Activated T-cell treated with anti-CD3 and anti-CD28 coated beads, Interleukin-2, amount 50 U/mL, for 1 hour (primary cell): ENCODE data around the gene UBE2E3.
A peak's percentile ranks its signal among the peaks of the same experiment; 100 is the strongest.
"Not testable (repeated sequence)": the region's sequence is repeated elsewhere in the genome, so short reads cannot be mapped to it uniquely, and the experiment has no call there.

Experiments used
- DNase-seq: peaks from one replicate; pipeline ENCODE4 v3.0.0-alpha.2; 2020

The UBE2E3 gene

DNA sequence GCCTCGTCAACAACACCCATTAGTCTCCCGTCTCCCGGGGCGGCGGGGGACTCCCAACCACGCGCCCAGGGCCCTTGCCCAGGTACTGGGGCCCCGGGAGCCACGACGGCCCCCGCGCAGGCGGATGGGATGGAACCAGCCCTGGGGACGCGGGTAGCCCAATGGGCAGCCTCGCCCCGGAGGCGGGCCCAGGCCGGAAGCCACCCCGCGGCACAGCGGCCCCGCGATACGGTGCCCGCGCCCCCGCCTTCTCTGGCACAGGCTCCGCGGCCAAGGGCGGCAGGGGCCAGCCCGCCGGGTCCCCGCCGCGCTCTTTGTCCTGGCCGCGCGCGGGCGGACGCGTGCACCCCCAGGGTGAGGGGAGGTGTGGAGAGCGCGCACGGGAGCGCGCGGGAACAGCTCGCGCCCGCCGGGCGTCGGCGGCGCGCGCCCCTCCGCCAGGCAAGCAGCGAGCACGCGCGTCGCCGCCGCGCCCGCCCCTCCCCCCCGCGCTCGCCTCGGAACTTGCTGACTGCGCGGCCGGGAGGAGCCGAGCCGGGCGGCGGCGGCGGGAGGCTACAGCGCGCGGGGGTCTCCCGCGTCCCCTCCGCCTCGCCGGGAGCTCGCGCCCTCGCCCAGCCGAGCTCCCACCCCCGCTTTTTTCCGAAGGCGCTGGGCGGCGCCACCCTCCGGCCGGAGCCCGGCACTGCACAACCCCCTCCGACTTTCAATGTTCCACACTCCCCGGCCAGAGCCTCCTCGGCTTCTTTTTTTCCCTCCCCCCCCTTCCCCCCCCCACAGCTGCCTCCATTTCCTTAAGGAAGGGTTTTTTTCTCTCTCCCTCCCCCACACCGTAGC is at the start of gene UBE2E3:
Gene UBE2E3 (plus strand): TSS at position 500 of the 837 bp plus-strand sequence. CDS start 1,438 bp downstream, outside the sequence.
- peak; percentile 87 for DNase-seq

DNA sequence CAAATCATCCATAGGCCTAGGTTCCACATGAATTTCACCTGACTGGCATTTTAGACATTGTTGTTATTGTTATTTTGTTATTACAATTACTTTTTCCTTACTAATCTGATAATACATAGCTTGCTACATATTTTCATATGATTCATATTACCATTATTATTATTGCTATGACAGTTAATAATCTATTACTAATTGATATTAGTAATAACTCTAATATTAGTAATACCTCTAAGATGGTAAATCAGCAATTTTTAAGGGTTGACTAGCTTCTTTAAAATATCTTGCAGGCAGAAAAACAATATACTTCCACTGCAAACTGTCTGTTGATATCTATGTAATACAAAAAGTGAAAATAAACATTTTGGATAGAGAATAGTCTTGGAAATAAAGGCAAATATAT is 48.6 kb upstream of the UBE2E3 start:
- no peak for DNase-seq

DNA sequence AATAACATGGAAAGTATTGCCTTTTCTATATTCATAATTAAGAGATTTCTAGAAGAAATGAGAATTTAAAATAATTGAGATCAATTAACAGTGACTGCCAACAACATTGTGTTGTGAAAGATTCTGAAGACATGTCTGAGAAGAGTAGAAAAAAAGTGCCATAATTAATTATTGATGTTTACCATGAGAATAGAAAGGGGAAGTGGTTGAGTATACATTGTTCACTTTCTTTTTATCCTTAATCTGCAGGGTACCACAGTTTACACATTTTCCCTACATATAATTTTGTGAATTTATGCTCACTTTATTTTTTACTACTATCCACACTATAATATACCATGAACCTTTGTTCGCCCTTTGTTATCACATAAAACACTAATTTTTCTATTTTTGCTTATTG is 47.1 kb upstream of the UBE2E3 start:
- DNase-seq, result no peak

DNA sequence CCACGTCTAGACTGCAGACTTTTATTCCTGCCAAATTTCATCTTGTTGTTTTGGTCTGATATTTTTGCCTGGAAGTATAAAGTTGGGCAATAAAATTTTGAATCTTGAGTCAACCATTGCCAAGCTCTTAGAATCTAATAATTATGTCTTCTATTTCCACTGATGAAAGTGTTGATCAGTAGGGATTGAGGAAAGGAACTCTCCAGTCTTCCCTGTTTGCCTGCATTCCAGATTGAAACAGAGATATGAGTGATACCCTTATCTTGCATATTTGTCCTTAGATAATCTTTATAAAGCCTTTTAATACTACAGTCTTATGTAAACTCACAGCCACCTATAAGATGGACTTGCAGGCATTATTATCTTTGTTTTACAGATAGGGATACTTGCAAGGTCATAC is 45.5 kb upstream of the UBE2E3 start:
- DNase-seq, result no peak

DNA sequence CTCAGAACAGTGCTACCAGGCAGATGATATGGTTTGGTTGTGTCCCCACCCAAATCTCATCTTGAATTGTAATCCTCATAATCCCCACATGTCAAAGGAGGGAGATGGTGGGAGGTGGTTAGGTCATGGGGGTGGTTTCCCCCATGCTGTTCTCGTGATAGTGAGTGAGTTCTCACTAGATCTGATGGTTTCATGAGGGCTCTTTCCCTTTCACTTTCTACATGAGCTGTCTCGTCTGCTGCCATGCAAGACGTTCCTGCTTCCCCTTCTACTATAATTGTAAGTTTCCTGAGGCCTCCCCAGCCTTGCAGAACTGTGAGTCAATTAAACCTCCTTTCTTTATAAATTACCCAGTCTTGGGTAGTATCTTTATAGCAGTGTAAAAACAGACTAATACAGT is 42.9 kb upstream of the UBE2E3 start:
- DNase-seq, result not testable (repeated sequence)

DNA sequence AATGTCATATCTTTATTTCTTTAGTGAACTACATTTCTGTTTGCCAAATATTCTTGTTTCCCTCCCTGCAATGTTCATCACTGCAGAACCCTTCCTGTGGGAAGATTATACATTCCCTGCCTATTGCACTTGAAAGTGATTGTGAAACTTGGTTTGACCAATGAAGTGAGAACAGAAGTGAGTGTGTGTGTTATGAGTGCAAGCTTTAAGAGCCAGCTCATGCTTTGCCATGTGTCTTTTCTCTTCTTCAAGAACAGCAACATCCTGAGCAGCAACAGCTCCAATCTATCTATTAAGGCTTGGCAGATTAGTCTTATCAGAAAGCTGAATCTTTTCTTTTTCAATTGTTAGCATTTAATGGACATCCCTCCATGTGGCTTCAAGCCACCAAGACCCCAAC is 42.0 kb upstream of the UBE2E3 start:
- no peak for DNase-seq

DNA sequence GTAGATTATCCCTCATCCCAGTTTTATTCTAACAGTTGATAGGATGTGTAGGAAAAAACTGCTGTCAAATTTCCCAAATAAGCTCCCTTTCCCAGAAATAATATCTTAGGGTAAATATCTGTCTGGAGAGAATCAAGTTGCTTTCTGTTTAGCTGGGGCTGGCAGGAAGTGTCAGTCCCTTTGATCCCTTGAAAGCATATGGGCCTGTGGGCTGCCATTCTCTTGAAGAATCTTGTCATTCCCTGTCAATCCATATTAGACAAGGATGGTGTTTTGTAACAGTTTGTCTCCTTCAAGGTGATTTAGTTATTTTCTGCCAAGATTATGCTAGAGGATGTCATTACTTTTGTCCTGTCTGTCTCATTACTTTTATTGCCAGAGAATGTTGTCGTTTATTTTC is 37.1 kb upstream of the UBE2E3 start:
- no peak for DNase-seq

DNA sequence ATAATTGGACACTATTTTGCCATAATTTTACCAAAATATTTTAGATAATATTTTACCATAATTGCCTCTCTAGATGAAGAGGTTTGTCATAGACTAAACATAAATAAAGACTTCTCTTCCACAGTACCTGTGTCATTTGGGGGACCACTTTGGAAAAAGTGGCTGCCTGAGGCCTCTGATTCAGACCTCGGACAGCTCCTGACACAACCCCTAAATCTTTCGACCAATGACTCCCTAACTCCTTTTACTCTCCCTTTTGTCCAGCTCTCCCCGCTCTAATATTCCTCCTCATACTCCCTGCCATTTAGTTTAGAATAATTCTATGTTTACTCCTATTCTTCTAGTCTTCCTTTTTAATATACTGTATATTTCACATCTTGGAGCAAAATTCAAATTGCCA is 36.0 kb upstream of the UBE2E3 start:
- DNase-seq, result no peak

- no peak for DNase-seq
Measured at GRCh38 chr2:180947208-180947689, 33.2 kb upstream of the UBE2E3 start.

DNA sequence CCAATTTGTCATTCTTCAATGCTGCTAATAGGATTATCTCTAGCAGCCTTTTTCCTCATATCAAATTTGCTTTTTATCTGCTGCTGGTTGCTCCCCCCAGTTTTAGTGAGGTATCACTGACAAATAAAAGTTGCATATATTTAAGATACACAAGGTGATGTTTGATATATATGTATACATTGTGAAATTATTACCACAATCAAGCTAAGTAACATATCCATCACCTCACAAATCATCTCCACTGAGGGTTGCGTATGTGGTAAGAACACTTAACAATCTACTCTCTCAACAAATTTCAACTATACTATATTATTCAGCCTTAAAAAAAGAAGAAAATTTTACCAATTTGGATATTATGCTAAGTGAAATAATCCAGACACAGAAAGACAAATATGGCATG is 30.5 kb upstream of the UBE2E3 start:
- no peak for DNase-seq

GRCh38 chr2:180952082-180952481 is 28.3 kb upstream of the UBE2E3 start:
- no peak for DNase-seq

DNA sequence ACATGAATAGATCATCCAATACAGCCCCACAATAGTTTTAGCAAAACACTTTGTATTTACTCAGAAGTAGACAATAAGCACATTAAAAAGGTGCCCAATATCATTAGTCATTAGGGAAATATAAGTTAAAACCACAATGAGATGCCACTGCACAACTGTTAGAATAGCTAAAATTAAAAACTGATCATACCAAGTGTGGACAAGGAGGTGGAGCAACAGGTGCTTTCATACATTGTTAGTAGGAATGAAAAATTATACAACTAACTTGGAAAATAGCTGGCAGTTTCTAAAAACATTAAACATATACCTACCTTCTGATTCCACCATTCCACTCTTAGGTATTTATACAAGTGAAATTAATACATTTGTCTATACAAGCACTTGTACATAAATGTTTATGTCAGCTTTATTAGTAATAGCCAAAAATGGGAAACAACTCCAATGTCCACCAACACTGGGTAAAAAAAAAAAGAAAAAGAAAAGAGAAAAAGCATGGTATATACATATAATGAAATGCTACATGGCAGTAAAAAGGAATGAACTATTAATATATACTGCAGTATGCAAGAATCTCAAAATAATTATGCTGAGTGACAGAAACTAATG is 27.6 kb upstream of the UBE2E3 start:
- DNase-seq, result no peak

- no peak for DNase-seq
Measured at GRCh38 chr2:180953550-180953949, 26.9 kb upstream of the UBE2E3 start.

- no peak for DNase-seq
Measured at GRCh38 chr2:180955101-180955500, 25.3 kb upstream of the UBE2E3 start.

- DNase-seq, result no peak
Measured at GRCh38 chr2:180959787-180960186, 20.6 kb upstream of the UBE2E3 start.

GRCh38 chr2:180960982-180961381 is 19.4 kb upstream of the UBE2E3 start:
- DNase-seq, result no peak

DNA sequence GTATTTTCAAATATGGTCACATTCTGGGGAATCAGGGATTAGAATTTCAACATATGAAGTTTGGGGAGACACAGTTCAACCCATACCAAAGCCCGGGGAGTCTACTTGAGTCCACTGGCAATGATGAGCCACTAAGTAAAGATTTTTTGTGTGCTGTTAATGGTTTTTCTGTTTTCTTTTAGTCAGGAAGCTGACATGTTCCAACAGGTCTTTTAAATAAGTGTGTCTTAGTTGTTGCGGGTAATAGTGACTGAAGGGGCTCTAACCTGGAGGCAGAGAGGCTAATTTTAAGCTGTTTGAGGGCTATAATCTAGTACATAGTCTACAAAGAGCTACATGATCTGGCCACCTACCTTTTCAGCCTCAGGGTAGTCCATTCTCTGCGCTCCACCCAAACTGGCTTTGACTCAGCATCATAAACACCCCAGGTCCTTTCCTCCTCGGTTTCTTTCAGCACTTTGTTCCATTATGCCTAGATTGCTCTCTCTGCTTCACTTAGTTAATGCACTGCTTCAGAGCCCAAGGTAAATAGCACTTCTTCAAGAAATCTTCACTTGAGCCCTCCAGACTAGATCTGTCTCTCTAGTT is 17.6 kb upstream of the UBE2E3 start:
- DNase-seq, result no peak

DNA sequence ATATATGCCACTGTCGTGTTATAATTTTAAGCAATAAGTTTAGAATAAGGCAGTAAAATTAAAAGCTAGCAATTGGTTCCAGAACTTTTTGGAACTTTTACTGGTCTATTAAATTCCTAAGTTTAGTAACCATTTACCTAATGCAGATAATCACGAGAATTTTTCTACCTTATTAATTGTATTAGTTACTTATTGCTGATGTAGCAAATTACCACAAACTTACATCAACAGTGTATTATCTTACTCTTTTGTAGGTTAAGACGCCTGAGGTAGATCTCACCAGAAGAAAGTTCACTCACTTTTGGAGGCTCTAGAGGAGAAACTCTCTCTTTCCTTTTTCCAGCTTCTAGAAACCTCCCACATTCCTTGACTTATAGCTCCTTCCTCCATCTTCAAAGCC is 14.0 kb upstream of the UBE2E3 start:
- no peak for DNase-seq

DNA sequence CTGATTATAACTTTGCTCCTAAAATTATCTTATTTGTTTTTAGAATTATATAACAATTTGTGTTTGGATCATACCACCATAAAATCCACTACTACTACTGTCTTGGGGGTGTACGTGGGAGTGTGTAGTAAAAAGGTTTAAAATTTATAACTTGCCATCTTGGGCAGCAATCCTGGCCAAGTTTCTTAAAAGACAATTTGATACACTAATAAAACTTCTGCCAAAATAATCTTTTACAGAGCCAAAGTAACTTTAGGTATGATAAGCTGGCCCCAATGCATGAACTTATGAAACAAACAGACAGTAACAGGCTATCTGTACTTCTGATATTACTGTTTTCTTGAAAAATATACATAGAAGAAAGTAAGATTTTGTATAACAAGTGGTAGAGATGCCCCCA is 11.3 kb upstream of the UBE2E3 start:
- DNase-seq, result no peak

- DNase-seq, result no peak
Measured at GRCh38 chr2:180970016-180970415, 10.4 kb upstream of the UBE2E3 start.

DNA sequence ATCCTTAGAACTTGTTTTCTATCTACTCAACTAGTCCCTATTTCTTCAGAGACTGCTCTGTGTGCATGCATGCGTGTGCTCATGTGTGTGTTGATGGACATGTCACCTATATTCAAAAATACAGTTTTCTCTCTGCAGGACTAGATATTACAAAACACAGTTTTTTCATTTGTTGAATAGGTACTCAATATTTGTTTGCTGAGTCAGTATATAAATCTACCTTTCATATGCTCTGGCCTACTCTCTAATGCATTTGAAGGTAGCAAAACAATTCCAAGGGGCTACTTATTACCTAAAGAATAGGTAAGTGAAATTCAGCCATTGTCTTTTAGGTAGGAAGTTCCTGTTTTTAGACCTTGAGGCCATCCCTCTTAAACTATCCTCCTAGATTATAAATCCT is 8.6 kb upstream of the UBE2E3 start:
- no peak for DNase-seq

- DNase-seq, result no peak
Measured at GRCh38 chr2:180975585-180975984, 4.8 kb upstream of the UBE2E3 start.

DNA sequence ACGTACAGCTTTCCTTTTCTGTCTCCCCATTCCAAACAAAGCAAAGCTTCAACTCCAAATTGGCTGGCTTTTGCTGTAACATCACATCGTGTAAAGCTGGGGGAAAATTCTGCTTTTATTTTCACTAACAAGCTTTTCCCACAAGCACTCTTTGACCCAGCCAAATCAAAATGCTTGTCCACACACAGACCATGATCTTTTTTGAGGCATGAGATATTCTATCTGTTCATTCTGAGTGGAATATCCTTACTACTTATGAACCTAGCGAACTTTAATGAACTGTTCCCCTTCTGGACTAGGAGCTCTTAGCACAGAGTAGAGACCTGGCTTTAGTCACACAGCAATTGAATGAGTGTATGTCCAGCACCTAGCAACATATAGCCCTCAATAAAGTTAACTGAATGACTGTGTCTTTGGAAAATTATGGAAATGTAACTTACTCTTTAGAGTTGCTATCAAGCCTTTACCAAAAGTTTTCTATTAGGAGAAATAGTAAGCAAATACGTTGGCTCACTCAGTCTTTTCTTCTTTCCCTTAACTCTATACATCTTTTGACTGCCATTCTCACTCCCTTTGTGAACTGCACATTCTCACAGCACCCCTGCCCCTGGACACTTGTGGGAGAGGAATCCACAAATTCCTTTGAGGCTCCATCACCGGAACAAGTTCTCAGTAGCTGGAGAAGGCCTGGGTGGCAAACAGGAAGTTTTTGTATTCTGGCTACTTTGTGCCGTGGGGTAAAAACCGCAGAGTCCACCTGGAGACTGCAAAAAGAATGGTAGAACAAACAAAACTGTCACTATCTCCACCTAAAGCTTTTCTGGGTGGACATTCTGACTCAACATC is 1.3 kb upstream of the UBE2E3 start:
- no peak for DNase-seq
